ENCODE results near the gene SUN5.

SUN5 gene

DNA sequence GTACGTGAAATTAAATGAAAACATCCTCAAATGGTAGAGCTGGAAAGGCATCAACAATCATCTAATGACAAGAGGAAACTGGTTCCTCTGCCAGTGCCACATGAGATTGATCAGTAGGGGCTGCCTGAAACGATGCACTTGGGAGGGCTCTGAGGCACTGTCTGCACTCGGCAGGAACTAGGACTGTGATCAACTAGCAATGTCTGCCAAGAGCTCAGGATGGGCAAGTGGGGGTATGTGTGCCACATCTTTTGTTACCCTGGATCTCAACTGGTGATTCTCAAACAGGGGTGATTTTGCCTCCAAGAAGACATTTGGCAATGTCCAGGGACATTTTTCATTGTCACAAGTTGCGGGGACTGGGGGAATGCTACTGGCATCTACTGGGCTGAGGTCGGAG, 29.1 kb upstream of the SUN5 start:
- no peak for DNase-seq (ENCODE audit: low read depth)
- no peak overlapping the region for H3K4me3 ChIP-seq (ENCODE audit: control insufficient read depth, low read depth, low read length)
- TF ChIP-seq, protein P1, sequence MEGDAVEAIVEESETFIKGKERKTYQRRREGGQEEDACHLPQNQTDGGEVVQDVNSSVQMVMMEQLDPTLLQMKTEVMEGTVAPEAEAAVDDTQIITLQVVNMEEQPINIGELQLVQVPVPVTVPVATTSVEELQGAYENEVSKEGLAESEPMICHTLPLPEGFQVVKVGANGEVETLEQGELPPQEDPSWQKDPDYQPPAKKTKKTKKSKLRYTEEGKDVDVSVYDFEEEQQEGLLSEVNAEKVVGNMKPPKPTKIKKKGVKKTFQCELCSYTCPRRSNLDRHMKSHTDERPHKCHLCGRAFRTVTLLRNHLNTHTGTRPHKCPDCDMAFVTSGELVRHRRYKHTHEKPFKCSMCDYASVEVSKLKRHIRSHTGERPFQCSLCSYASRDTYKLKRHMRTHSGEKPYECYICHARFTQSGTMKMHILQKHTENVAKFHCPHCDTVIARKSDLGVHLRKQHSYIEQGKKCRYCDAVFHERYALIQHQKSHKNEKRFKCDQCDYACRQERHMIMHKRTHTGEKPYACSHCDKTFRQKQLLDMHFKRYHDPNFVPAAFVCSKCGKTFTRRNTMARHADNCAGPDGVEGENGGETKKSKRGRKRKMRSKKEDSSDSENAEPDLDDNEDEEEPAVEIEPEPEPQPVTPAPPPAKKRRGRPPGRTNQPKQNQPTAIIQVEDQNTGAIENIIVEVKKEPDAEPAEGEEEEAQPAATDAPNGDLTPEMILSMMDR (IDR thresholded peaks at IDR 0.05; ENCODE audit: control insufficient read depth, insufficient read depth, low read depth, low read length, missing control alignments) = no peak

DNA sequence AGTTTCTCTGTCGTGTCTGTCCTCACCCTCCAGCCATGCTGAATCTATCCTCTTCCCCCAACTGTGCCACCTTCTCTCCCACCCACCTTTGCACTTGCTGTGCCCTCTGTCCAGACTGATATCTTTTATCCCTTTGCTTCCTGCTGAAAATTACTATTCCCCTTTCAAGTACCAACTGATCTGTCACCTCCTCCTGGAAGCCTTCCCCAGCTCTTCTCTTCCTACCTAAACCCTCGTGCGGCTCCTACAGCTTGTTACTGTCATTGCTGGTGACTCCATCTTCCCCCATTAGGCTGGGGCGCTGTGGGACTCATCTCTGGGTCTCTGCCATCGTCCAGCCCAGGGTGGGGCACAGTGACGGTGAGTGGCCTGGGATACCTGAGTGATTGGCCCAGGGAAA, 28.3 kb upstream of the SUN5 start:
- no peak overlapping the region for H3K4me3 ChIP-seq (ENCODE audit: control insufficient read depth, low read depth, low read length)
- TF ChIP-seq, protein P1 (IDR thresholded peaks at IDR 0.05; ENCODE audit: control insufficient read depth, insufficient read depth, low read depth, low read length, missing control alignments) = no peak
- no peak for DNase-seq (ENCODE audit: low read depth)

DNA sequence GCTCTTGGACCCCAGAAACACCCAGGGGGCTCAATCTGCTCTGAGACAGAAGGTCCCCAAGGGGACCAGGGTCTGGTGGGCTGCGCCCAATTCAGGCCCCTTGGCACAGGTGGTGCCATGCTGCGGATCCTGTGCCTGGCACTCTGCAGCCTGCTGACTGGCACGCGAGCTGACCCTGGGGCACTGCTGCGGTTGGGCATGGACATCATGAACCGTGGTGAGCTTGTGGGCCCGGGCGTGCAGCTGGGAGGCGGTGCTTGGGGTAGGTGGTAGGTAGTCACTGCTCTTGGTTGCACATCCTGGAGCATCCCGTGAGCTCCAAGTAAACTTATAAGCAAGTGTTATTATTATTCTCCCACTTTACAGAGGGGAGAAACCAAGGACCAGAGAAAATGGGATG, 27.3 kb upstream of the SUN5 start, which contains the start of gene BPIFB6:
Gene BPIFB6 (plus strand): TSS at position 118 of the 400 bp plus-strand sequence. CDS start 0 bp downstream, at position 118.
- H3K4me3 ChIP-seq (ENCODE audit: control insufficient read depth, low read depth, low read length) = no peak within 1 kb of the TSS
- no peak for DNase-seq (ENCODE audit: low read depth)
- TF ChIP-seq, protein P1 (IDR thresholded peaks at IDR 0.05; ENCODE audit: control insufficient read depth, insufficient read depth, low read depth, low read length, missing control alignments) = no peak

DNA sequence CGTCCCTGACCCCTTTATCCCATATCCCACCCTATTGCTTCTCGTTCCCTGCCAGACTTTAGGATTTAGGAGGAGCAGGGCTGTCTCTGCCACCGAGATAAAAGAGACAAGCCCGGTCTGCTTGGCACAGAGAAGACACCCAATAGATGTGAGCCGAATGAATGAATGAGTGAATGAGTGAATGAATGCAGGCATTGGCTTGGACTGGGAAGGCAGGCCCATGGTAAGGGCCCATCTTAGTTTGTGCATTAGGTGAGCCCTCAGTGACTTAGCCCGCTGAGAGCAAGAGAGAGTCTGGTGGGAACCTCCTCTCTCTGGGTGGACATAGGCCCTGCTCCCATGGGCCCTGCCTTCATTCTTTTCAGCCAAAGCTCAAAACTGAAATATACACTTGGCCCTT, 26.3 kb upstream of the SUN5 start:
- H3K4me3 ChIP-seq (ENCODE audit: control insufficient read depth, low read depth, low read length) = no peak overlapping the region
- DNase-seq (ENCODE audit: low read depth) = no peak
- TF ChIP-seq, protein P1 (IDR thresholded peaks at IDR 0.05; ENCODE audit: control insufficient read depth, insufficient read depth, low read depth, low read length, missing control alignments) = no peak

DNA sequence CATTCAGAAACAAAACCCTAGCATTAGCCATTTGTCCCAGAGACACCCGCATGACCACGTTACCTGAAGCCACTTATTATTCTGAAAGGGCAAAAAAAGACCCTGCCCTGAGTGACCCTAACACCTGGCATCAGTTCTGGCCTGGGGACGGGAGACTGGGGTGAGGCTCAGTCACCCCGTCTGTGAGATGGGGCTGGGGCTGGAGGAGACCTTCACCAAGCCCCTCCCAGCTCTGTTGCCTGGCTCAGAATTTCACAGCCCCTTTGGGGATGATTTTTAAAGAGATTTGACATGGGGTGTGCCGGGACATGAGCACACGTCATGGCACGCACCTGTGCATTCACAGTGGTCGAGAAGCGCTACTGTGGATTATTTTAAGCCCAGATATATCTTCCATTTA, 25.8 kb upstream of the SUN5 start:
- no peak for DNase-seq (ENCODE audit: low read depth)
- TF ChIP-seq, protein P1 (IDR thresholded peaks at IDR 0.05; ENCODE audit: control insufficient read depth, insufficient read depth, low read depth, low read length, missing control alignments) = no peak
- no peak overlapping the region for H3K4me3 ChIP-seq (ENCODE audit: control insufficient read depth, low read depth, low read length)

DNA sequence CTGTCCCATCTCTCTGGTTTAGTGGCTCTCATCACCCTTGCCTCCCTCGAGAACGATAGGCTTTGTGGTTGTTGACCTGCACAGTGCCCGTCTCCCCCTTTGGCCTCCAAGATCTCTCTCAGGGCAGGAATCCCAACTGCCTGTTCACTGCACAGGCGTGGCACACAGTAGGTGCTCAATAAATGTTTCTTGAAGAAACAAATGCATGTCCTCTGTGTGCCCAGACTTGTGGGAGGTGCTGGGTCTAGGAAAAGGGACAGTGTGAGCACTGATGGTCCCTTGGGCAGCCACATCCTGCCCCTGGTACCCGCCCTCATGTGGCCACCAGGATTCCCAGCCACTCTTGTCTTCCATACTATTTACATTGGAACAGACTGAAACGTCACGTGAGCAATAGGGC, 24.6 kb upstream of the SUN5 start:
- DNase-seq (ENCODE audit: low read depth) = no peak
- no peak overlapping the region for H3K4me3 ChIP-seq (ENCODE audit: control insufficient read depth, low read depth, low read length)
- TF ChIP-seq, protein P1 (IDR thresholded peaks at IDR 0.05; ENCODE audit: control insufficient read depth, insufficient read depth, low read depth, low read length, missing control alignments) = no peak
